Gastroesophageal sphincter (tissue), 3 donors: ENCODE results near the gene PARPBP.
"Not testable (repeated sequence)": the region's sequence is repeated elsewhere in the genome, so short reads cannot be mapped to it uniquely, and the experiment has no call there.

Experiments
- EP300 ChIP-seq: sonication (generic); formaldehyde crosslinking; IDR thresholded peaks from one replicate; pipeline ENCODE4 v1.6.1; 2017; ENCODE audit warnings: antibody characterized with exemption, mild to moderate bottlenecking
- POLR2A ChIP-seq, 2 donors: fragments of 450-650 bp; IDR thresholded peaks; one replicate each; pipeline ENCODE4 v1.6.1; 2017; ENCODE audit warnings: antibody characterized with exemption in 2 of 2, mild to moderate bottlenecking in 2 of 2, moderate library complexity in 1 of 2
- TF ChIP-seq, protein P1 (sequence below), 4 experiments: fragments of 200-600 bp in 2 of 4; fragments of 450-650 bp in 2 of 4; sonication (generic) in 1 of 4; IDR thresholded peaks; one replicate each; pipeline ENCODE4 v1.5.1; 2017 to 2019; ENCODE audit warnings: antibody characterized with exemption in 4 of 4, mild to moderate bottlenecking in 2 of 4, moderate library complexity in 2 of 4

DNA sequence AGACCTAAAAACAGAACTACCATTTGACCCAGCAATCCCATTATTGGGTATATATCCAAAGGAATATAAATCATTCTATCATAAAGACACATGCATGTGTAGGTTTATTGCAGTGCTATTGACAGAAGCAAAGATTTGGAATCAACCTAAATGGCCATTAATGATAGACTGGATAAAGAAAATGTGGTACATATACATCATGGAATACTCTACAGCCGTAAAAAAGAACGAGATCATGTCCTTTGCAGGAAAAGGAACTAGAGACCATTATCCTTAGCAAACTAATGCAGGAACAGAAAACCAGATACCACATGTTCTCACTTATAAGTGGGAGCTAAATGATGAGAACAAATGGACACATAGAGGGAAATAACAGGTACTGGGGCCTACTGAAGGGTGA, 11.5 kb downstream of the PARPBP start:
- TF ChIP-seq, protein P1, sequence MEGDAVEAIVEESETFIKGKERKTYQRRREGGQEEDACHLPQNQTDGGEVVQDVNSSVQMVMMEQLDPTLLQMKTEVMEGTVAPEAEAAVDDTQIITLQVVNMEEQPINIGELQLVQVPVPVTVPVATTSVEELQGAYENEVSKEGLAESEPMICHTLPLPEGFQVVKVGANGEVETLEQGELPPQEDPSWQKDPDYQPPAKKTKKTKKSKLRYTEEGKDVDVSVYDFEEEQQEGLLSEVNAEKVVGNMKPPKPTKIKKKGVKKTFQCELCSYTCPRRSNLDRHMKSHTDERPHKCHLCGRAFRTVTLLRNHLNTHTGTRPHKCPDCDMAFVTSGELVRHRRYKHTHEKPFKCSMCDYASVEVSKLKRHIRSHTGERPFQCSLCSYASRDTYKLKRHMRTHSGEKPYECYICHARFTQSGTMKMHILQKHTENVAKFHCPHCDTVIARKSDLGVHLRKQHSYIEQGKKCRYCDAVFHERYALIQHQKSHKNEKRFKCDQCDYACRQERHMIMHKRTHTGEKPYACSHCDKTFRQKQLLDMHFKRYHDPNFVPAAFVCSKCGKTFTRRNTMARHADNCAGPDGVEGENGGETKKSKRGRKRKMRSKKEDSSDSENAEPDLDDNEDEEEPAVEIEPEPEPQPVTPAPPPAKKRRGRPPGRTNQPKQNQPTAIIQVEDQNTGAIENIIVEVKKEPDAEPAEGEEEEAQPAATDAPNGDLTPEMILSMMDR (IDR thresholded peaks at IDR 0.05): not testable (repeated sequence)
- not testable (repeated sequence) for TF ChIP-seq EP300; POLR2A (IDR thresholded peaks at IDR 0.05)
